ENCODE results near the gene SLC25A18.
"Not testable (repeated sequence)": the region's sequence is repeated elsewhere in the genome, so short reads cannot be mapped to it uniquely, and the experiment has no call there.

SLC25A18 gene

DNA sequence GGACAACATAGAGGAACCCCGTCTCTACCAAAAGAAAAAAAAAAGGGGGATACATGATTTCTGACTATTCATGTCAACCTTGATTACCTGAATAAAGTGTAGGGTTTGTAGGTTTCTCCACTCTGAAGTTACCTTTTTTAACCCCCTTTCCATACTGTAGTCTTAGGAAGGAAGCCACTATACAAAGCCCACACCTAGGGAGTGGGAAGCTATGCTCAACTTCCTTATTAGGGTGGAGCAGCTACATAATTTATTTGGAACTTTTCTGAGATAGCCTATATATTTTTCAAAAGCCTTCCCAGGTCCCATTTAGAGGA, 65.8 kb downstream of the SLC25A18 start:
- TF ChIP-seq, protein P1, sequence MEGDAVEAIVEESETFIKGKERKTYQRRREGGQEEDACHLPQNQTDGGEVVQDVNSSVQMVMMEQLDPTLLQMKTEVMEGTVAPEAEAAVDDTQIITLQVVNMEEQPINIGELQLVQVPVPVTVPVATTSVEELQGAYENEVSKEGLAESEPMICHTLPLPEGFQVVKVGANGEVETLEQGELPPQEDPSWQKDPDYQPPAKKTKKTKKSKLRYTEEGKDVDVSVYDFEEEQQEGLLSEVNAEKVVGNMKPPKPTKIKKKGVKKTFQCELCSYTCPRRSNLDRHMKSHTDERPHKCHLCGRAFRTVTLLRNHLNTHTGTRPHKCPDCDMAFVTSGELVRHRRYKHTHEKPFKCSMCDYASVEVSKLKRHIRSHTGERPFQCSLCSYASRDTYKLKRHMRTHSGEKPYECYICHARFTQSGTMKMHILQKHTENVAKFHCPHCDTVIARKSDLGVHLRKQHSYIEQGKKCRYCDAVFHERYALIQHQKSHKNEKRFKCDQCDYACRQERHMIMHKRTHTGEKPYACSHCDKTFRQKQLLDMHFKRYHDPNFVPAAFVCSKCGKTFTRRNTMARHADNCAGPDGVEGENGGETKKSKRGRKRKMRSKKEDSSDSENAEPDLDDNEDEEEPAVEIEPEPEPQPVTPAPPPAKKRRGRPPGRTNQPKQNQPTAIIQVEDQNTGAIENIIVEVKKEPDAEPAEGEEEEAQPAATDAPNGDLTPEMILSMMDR (IDR thresholded peaks at IDR 0.05; ENCODE audit: control extremely low read depth, extremely low read depth, low read depth, missing control alignments) = no peak
- DNase-seq (ENCODE audit: extremely low spot score) = no peak
- CTCF ChIA-PET = no interaction called here
- POLR2A ChIA-PET = no interaction called here

DNA sequence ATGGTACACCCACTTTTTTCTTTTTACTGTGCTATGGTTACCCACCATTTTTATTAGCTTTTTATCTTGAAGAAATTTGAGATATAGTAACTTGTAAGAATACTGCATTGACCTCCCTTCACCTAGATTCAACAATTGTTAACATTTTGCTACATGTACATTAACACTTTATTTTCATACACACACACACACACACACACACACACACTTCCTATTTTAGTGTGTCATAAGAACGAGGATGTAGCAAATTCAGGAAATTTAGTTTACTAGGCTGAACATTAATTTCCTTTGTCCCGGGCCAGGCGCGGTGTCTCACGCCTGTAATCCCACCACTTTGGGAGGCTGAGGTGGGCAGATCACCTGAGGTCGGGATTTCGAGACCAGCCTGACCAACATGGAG, 66.3 kb downstream of the SLC25A18 start:
- POLR2A ChIA-PET = no interaction called here
- TF ChIP-seq, protein P1 (IDR thresholded peaks at IDR 0.05; ENCODE audit: control extremely low read depth, extremely low read depth, low read depth, missing control alignments) = no peak
- no peak for DNase-seq (ENCODE audit: extremely low spot score)
- CTCF ChIA-PET = no interaction called here

DNA sequence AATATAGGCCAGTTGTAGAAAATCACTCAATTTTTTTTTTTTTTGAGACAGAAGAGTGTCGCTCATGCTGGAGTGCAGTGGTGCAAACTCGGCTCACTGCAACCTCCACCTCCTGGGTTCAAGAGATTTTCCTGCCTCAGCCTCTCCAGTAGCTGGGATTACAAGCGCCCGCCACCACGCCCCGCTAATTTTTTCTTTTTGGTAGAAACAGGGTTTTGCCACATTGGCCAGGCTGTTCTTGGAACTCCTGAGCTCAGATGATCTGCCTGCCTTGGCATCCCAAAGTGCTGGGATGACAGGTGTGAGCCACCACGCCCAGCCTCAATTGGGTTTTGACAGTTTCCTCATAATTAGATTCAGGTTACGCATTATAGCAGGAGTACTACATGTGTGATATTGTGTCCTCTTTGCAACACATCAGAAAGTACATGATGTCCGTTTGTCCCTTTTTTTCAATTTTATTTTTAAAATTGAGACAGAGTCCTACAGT, 67.8 kb downstream of the SLC25A18 start:
- TF ChIP-seq, protein P1 (IDR thresholded peaks at IDR 0.05; ENCODE audit: control extremely low read depth, extremely low read depth, low read depth, missing control alignments) = no peak
- no peak for DNase-seq (ENCODE audit: extremely low spot score)
- ChIA-PET POLR2A (no interaction called here), CTCF (interaction anchor here (1.0 kb wide), 1 partner anchor 50 kb away, joined by 3 read pairs; no protein-coding TSS in a partner anchor)

DNA sequence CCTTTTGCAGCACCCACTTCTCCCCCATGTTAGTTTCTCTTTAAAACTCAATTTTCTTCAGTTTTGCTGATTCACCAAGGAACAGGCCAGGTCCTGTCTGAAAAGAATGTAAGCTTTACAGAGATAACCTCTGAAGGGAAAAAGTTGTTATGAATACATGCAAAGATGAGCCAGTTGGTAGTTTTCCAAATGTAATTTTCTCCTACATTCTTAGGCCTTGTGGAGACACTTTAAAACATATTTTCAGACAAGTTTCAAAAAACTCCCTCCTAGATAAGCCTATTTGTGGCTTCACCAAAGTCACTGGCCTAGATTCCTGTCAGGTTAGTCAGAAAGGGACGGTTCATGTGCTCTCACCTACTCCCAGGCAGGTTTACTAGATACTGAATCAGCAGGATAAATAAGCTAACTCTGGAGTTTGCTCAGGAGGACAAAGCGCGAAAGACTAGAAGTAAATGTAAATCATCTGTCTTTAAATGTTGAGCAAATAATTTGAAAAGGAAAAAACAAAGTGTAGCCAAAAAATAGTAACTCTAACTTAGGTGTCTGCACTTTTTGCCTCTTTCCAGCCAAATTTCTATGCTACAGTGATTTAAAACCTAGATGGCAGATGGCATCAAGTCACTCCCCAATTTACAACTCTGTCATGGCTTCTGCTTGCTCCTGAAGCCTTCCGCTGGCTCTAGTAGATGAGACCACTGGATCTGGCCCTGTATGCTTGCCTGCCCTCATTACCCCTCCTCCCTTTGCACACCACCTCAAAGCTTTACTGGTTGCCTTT, 70.1 kb downstream of the SLC25A18 start:
- TF ChIP-seq, protein P1 (IDR thresholded peaks at IDR 0.05; ENCODE audit: control extremely low read depth, extremely low read depth, low read depth, missing control alignments) = no peak
- ChIA-PET CTCF (interaction anchor here (1.1 kb wide), 1 partner anchor 10 kb away, joined by 3 read pairs; no protein-coding TSS in a partner anchor), POLR2A (no interaction called here)
- no peak for DNase-seq (ENCODE audit: extremely low spot score)

DNA sequence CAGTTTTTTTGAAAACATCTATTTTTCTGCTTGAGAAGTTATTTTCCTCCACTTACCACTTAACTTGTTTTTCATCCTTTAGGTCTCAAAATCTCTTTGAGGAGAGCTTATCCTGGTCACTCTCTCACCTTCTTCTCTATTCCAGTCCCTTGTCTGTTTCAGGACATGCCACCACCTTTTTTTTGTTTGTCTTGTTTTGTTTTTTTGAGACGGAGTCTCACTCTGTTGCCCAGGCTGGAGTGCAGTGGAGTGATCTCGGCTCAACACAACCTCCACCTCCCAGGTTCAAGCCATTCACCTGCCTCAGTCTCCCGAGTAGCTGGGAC, 70.7 kb downstream of the SLC25A18 start:
- TF ChIP-seq, protein P1 (IDR thresholded peaks at IDR 0.05; ENCODE audit: control extremely low read depth, extremely low read depth, low read depth, missing control alignments) = no peak
- ChIA-PET CTCF (interaction anchor here (1.1 kb wide), 1 partner anchor 9 kb away, joined by 3 read pairs; no protein-coding TSS in a partner anchor), POLR2A (no interaction called here)
- no peak for DNase-seq (ENCODE audit: extremely low spot score)

DNA sequence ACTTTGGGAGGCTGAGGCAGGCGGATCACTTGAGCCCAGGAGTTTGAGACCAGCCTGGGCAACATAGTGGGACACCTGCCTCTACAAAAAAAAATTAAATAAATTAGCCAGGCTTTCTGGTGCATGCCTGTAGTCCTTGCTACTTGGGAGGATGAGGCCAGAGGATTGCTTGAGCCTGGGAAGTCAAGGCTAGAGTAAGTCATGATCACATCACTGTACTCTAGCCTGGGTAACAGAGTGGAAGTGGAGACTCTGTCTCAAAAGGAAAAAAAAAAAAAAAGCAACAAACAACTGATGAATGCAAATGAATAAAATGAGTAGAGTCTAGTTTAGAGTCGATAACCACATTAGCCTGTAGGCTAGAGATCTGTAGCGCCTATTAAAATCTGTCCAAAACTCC, 71.4 kb downstream of the SLC25A18 start:
- DNase-seq (ENCODE audit: extremely low spot score) = no peak
- POLR2A ChIA-PET = no interaction called here
- CTCF ChIA-PET = no interaction called here
- TF ChIP-seq, protein P1 (IDR thresholded peaks at IDR 0.05; ENCODE audit: control extremely low read depth, extremely low read depth, low read depth, missing control alignments) = no peak

DNA sequence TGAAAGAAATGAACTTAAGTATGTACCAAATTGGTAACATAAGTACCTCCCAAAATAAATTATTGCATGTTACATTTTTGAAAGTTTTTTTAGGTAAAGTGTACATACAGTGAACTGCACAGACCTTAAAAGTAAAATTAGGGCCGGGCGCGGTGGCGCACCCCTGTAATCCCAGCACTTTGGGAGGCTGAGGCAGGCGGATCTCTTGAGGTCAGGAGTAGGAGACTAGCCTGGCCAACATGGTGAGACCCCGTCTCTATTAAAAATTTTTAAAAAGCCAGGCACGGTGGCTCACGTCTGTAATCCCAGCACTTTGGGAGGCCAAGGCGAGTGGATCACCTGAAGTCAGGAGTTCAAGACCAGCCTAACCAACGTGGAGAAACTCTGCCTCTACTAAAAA, 73.6 kb downstream of the SLC25A18 start:
- DNase-seq (ENCODE audit: extremely low spot score); POLR2A ChIA-PET; CTCF ChIA-PET: not testable (repeated sequence)

All from GM10248 (cell line).